ACC112 (cell line): ENCODE measurements around the gene ASCC3.
A peak's percentile ranks its signal among the peaks of the same experiment; 100 is the strongest.

Experiments
- H2AFZ ChIP-seq: fragments of 200-600 bp; sonication (generic); one replicate; pipeline ENCODE4 v1.6.0; 2017; ENCODE audit warnings: antibody characterized with exemption, low read length; ENCODE audit not compliant: unreplicated experiment
- H3K27ac ChIP-seq: fragments of 200-600 bp; sonication (generic); 2 replicates; pipeline ENCODE4 v1.5.1; 2014; ENCODE audit warnings: low read depth, mild to moderate bottlenecking, antibody characterized with exemption, low read length, moderate library complexity
- H3K27me3 ChIP-seq: fragments of 200-600 bp; sonication (generic); 2 replicates; pipeline ENCODE4 v1.6.1; 2014; ENCODE audit warnings: mild to moderate bottlenecking, antibody characterized with exemption, low read length, moderate library complexity, mixed read lengths; ENCODE audit not compliant: insufficient read depth
- H3K36me3 ChIP-seq: fragments of 200-600 bp; sonication (generic); 2 replicates; pipeline ENCODE4 v1.6.1; 2016; ENCODE audit warnings: mild to moderate bottlenecking, antibody characterized with exemption, low read length, moderate library complexity, mixed read lengths; ENCODE audit not compliant: insufficient read depth
- H3K4me1 ChIP-seq: fragments of 200-600 bp; sonication (generic); one replicate; pipeline ENCODE4 v1.6.1; 2016; ENCODE audit warnings: low read length, mixed read lengths; ENCODE audit not compliant: insufficient read depth, unreplicated experiment, control insufficient read depth
- H3K4me3 ChIP-seq: fragments of 200-600 bp; sonication (generic); 2 replicates; pipeline ENCODE4 v1.5.1; 2014; ENCODE audit warnings: mild to moderate bottlenecking, low read depth, low read length
- H3K79me2 ChIP-seq: fragments of 200-600 bp; sonication (generic); one replicate; pipeline ENCODE4 v1.6.0; 2016; ENCODE audit warnings: low read length; ENCODE audit not compliant: control insufficient read depth, unreplicated experiment, insufficient read depth

ASCC3 gene

GRCh38 chr6:100484474-100484873, 396.7 kb downstream of the ASCC3 start:
- Histone ChIP-seq H2AFZ (no peak overlapping the region), H3K36me3 (no peaks in the 10 kb centered on the region), H3K4me1 (peaks cover 9% of the 10 kb centered on the region), H3K79me2 (no peaks in the 10 kb centered on the region), H3K27ac (no peak overlapping the region), H3K4me3 (no peak overlapping the region), H3K27me3 (no peaks in the 10 kb centered on the region)

GRCh38 chr6:100482698-100483097, 398.4 kb downstream of the ASCC3 start:
- H3K27ac ChIP-seq = no peak overlapping the region
- H3K27me3 ChIP-seq = no peaks in the 10 kb centered on the region
- no peak overlapping the region for H2AFZ ChIP-seq
- no peaks in the 10 kb centered on the region for H3K36me3 ChIP-seq
- H3K4me1 ChIP-seq = peaks cover 9% of the 10 kb centered on the region
- H3K79me2 ChIP-seq = no peaks in the 10 kb centered on the region
- H3K4me3 ChIP-seq = no peak overlapping the region

GRCh38 chr6:100479179-100480035, 401.7 kb downstream of the ASCC3 start:
- Histone ChIP-seq H3K27ac (no peak overlapping the region), H3K4me3 (no peak overlapping the region), H3K4me1 (peaks cover 3% of the 10 kb centered on the region), H3K36me3 (no peaks in the 10 kb centered on the region), H3K79me2 (no peaks in the 10 kb centered on the region), H3K27me3 (no peaks in the 10 kb centered on the region), H2AFZ (peak overlapping the region; percentile 29)

- Histone ChIP-seq H3K27me3 (0 out of 2 replicates have a peak, but pooled peaks cover 5% of the 10 kb centered on the region), H3K36me3 (no peaks in the 10 kb centered on the region), H3K4me1 (no peaks in the 10 kb centered on the region), H3K79me2 (no peaks in the 10 kb centered on the region), H3K4me3 (no peak overlapping the region), H3K27ac (no peak overlapping the region), H2AFZ (no peak overlapping the region)
These were observed 405.4 kb downstream of the ASCC3 start for GRCh38 chr6:100475554-100476320.

GRCh38 chr6:100473182-100473581, 407.9 kb downstream of the ASCC3 start:
- no peaks in the 10 kb centered on the region for H3K79me2 ChIP-seq
- H3K27me3 ChIP-seq = peaks cover 23% of the 10 kb centered on the region
- H3K4me3 ChIP-seq = no peak overlapping the region
- no peak overlapping the region for H3K27ac ChIP-seq
- no peaks in the 10 kb centered on the region for H3K36me3 ChIP-seq
- no peak overlapping the region for H2AFZ ChIP-seq
- H3K4me1 ChIP-seq = no peaks in the 10 kb centered on the region

- H3K27ac ChIP-seq = no peak overlapping the region
- H3K36me3 ChIP-seq = no peaks in the 10 kb centered on the region
- no peak overlapping the region for H3K4me3 ChIP-seq
- H3K4me1 ChIP-seq = no peaks in the 10 kb centered on the region
- peaks cover 28% of the 10 kb centered on the region for H3K27me3 ChIP-seq
- no peaks in the 10 kb centered on the region for H3K79me2 ChIP-seq
- no peak overlapping the region for H2AFZ ChIP-seq
These were observed 408.5 kb downstream of the ASCC3 start for GRCh38 chr6:100472674-100473073.

- H2AFZ ChIP-seq = no peak overlapping the region
- H3K36me3 ChIP-seq = no peaks in the 10 kb centered on the region
- no peak overlapping the region for H3K4me3 ChIP-seq
- no peak overlapping the region for H3K27ac ChIP-seq
- no peaks in the 10 kb centered on the region for H3K4me1 ChIP-seq
- peaks cover 49% of the 10 kb centered on the region for H3K27me3 ChIP-seq
- H3K79me2 ChIP-seq = no peaks in the 10 kb centered on the region
These were observed 410.6 kb downstream of the ASCC3 start for GRCh38 chr6:100470422-100471120.

GRCh38 chr6:100469101-100469859, 411.8 kb downstream of the ASCC3 start:
- Histone ChIP-seq H3K4me3 (no peak overlapping the region), H3K27ac (no peak overlapping the region), H3K27me3 (peaks cover 62% of the 10 kb centered on the region)

GRCh38 chr6:100468016-100468622, 413.0 kb downstream of the ASCC3 start:
- Histone ChIP-seq H3K4me1 (no peaks in the 10 kb centered on the region), H3K4me3 (no peak overlapping the region), H3K36me3 (no peaks in the 10 kb centered on the region), H3K27me3 (peaks cover 73% of the 10 kb centered on the region), H2AFZ (no peak overlapping the region), H3K79me2 (no peaks in the 10 kb centered on the region), H3K27ac (no peak overlapping the region)

More at GRCh38 chr6:100469101-100469859, 411.8 kb downstream of the ASCC3 start:
- Histone ChIP-seq H3K4me1 (no peaks in the 10 kb centered on the region), H2AFZ (no peak overlapping the region), H3K36me3 (no peaks in the 10 kb centered on the region), H3K79me2 (no peaks in the 10 kb centered on the region)
